ENCODE data around the gene OCA2.

Gene OCA2

GRCh38 chr15:27884726-27885125 is 214.4 kb downstream of the OCA2 start:
- Histone ChIP-seq H3K36me3 (ENCODE audit: insufficient read depth, low read length) (no peaks in the 10 kb centered on the region), H3K27ac (ENCODE audit: low read depth, low read length) (no peak overlapping the region), H3K27me3 (ENCODE audit: insufficient read depth, low read length) (no peaks in the 10 kb centered on the region), H3K9me3 (ENCODE audit: insufficient read depth, low read depth, low read length) (peaks cover 26% of the 10 kb centered on the region), H3K4me3 (ENCODE audit: low read length) (no peak overlapping the region), H3K4me1 (ENCODE audit: insufficient read depth, low read length) (no peaks in the 10 kb centered on the region), H3K9ac (ENCODE audit: low read depth, low read length) (no peak overlapping the region)
- 95% methylated on average over 4 of the region's 4 CpGs for WGBS

- H3K4me3 ChIP-seq (ENCODE audit: low read length), result no peak overlapping the region
- no peaks in the 10 kb centered on the region for H3K9me3 ChIP-seq (ENCODE audit: insufficient read depth, low read depth, low read length)
- 94% methylated on average over 4 of the region's 5 CpGs for WGBS
- H3K27ac ChIP-seq (ENCODE audit: low read depth, low read length), result no peak overlapping the region
- no peak overlapping the region for H3K9ac ChIP-seq (ENCODE audit: low read depth, low read length)
- no peaks in the 10 kb centered on the region for H3K27me3 ChIP-seq (ENCODE audit: insufficient read depth, low read length)
- no peaks in the 10 kb centered on the region for H3K36me3 ChIP-seq (ENCODE audit: insufficient read depth, low read length)
- H3K4me1 ChIP-seq (ENCODE audit: insufficient read depth, low read length), result no peaks in the 10 kb centered on the region
Measured at GRCh38 chr15:27878841-27879240, 220.3 kb downstream of the OCA2 start.

- H3K27me3 ChIP-seq (ENCODE audit: insufficient read depth, low read length), result no peaks in the 10 kb centered on the region
- H3K9ac ChIP-seq (ENCODE audit: low read depth, low read length), result no peak overlapping the region
- no peak overlapping the region for H3K4me3 ChIP-seq (ENCODE audit: low read length)
- H3K27ac ChIP-seq (ENCODE audit: low read depth, low read length), result no peak overlapping the region
- no peaks in the 10 kb centered on the region for H3K36me3 ChIP-seq (ENCODE audit: insufficient read depth, low read length)
- no peaks in the 10 kb centered on the region for H3K4me1 ChIP-seq (ENCODE audit: insufficient read depth, low read length)
- no peaks in the 10 kb centered on the region for H3K9me3 ChIP-seq (ENCODE audit: insufficient read depth, low read depth, low read length)
Measured at GRCh38 chr15:27873828-27874227, 225.3 kb downstream of the OCA2 start.

- no peak overlapping the region for H3K27ac ChIP-seq (ENCODE audit: low read depth, low read length)
- H3K4me3 ChIP-seq (ENCODE audit: low read length), result no peak overlapping the region
- no peaks in the 10 kb centered on the region for H3K27me3 ChIP-seq (ENCODE audit: insufficient read depth, low read length)
- 95% methylated on average over 6 of the region's 7 CpGs for WGBS
- H3K9ac ChIP-seq (ENCODE audit: low read depth, low read length), result no peak overlapping the region
- no peaks in the 10 kb centered on the region for H3K4me1 ChIP-seq (ENCODE audit: insufficient read depth, low read length)
- H3K9me3 ChIP-seq (ENCODE audit: insufficient read depth, low read depth, low read length), result no peaks in the 10 kb centered on the region
- no peaks in the 10 kb centered on the region for H3K36me3 ChIP-seq (ENCODE audit: insufficient read depth, low read length)
Measured at GRCh38 chr15:27873039-27873438, 226.1 kb downstream of the OCA2 start.

- WGBS, result 94% methylated on average over 9 of the region's 9 CpGs
- H3K27me3 ChIP-seq (ENCODE audit: insufficient read depth, low read length), result no peaks in the 10 kb centered on the region
- no peak overlapping the region for H3K27ac ChIP-seq (ENCODE audit: low read depth, low read length)
- no peak overlapping the region for H3K9ac ChIP-seq (ENCODE audit: low read depth, low read length)
- no peaks in the 10 kb centered on the region for H3K36me3 ChIP-seq (ENCODE audit: insufficient read depth, low read length)
- no peaks in the 10 kb centered on the region for H3K4me1 ChIP-seq (ENCODE audit: insufficient read depth, low read length)
- H3K9me3 ChIP-seq (ENCODE audit: insufficient read depth, low read depth, low read length), result no peaks in the 10 kb centered on the region
- no peak overlapping the region for H3K4me3 ChIP-seq (ENCODE audit: low read length)
Measured at GRCh38 chr15:27872355-27872754, 226.8 kb downstream of the OCA2 start.

GRCh38 chr15:27871902-27872260 is 227.2 kb downstream of the OCA2 start:
- Histone ChIP-seq H3K36me3 (ENCODE audit: insufficient read depth, low read length) (no peaks in the 10 kb centered on the region), H3K4me3 (ENCODE audit: low read length) (no peak overlapping the region), H3K9ac (ENCODE audit: low read depth, low read length) (no peak overlapping the region), H3K9me3 (ENCODE audit: insufficient read depth, low read depth, low read length) (no peaks in the 10 kb centered on the region), H3K27me3 (ENCODE audit: insufficient read depth, low read length) (no peaks in the 10 kb centered on the region), H3K27ac (ENCODE audit: low read depth, low read length) (no peak overlapping the region), H3K4me1 (ENCODE audit: insufficient read depth, low read length) (no peaks in the 10 kb centered on the region)
- 95% methylated on average over 5 of the region's 5 CpGs for WGBS

- Histone ChIP-seq H3K36me3 (ENCODE audit: insufficient read depth, low read length) (no peaks in the 10 kb centered on the region), H3K4me1 (ENCODE audit: insufficient read depth, low read length) (no peaks in the 10 kb centered on the region), H3K9me3 (ENCODE audit: insufficient read depth, low read depth, low read length) (no peaks in the 10 kb centered on the region), H3K9ac (ENCODE audit: low read depth, low read length) (no peak overlapping the region), H3K27ac (ENCODE audit: low read depth, low read length) (no peak overlapping the region), H3K27me3 (ENCODE audit: insufficient read depth, low read length) (no peaks in the 10 kb centered on the region), H3K4me3 (ENCODE audit: low read length) (no peak overlapping the region)
- WGBS, result 91% methylated on average over 16 of the region's 16 CpGs
Measured at GRCh38 chr15:27871078-27871901, 227.8 kb downstream of the OCA2 start.

- Histone ChIP-seq H3K9ac (ENCODE audit: low read depth, low read length) (no peak overlapping the region), H3K27ac (ENCODE audit: low read depth, low read length) (no peak overlapping the region)
Measured at GRCh38 chr15:27870320-27870719, 228.8 kb downstream of the OCA2 start.

GRCh38 chr15:27869697-27870281 is 229.3 kb downstream of the OCA2 start:
- H3K27me3 ChIP-seq (ENCODE audit: insufficient read depth, low read length), result no peaks in the 10 kb centered on the region
- no peaks in the 10 kb centered on the region for H3K9me3 ChIP-seq (ENCODE audit: insufficient read depth, low read depth, low read length)
- H3K9ac ChIP-seq (ENCODE audit: low read depth, low read length), result no peak overlapping the region
- no peak overlapping the region for H3K4me3 ChIP-seq (ENCODE audit: low read length)
- no peak overlapping the region for H3K27ac ChIP-seq (ENCODE audit: low read depth, low read length)
- H3K4me1 ChIP-seq (ENCODE audit: insufficient read depth, low read length), result no peaks in the 10 kb centered on the region
- 94% methylated on average over 17 of the region's 17 CpGs for WGBS
- no peaks in the 10 kb centered on the region for H3K36me3 ChIP-seq (ENCODE audit: insufficient read depth, low read length)

More at GRCh38 chr15:27870320-27870719, 228.8 kb downstream of the OCA2 start:
- H3K36me3 ChIP-seq (ENCODE audit: insufficient read depth, low read length), result no peaks in the 10 kb centered on the region
- H3K9me3 ChIP-seq (ENCODE audit: insufficient read depth, low read depth, low read length), result no peaks in the 10 kb centered on the region
- WGBS, result 94% methylated on average over 6 of the region's 6 CpGs
- no peaks in the 10 kb centered on the region for H3K27me3 ChIP-seq (ENCODE audit: insufficient read depth, low read length)
- no peaks in the 10 kb centered on the region for H3K4me1 ChIP-seq (ENCODE audit: insufficient read depth, low read length)
- no peak overlapping the region for H3K4me3 ChIP-seq (ENCODE audit: low read length)

- no peak overlapping the region for H3K9ac ChIP-seq (ENCODE audit: low read depth, low read length)
- H3K27me3 ChIP-seq (ENCODE audit: insufficient read depth, low read length), result no peaks in the 10 kb centered on the region
- no peaks in the 10 kb centered on the region for H3K9me3 ChIP-seq (ENCODE audit: insufficient read depth, low read depth, low read length)
- no peak overlapping the region for H3K4me3 ChIP-seq (ENCODE audit: low read length)
- H3K4me1 ChIP-seq (ENCODE audit: insufficient read depth, low read length), result no peaks in the 10 kb centered on the region
- 85% methylated on average over 10 of the region's 10 CpGs for WGBS
- H3K27ac ChIP-seq (ENCODE audit: low read depth, low read length), result no peak overlapping the region
- H3K36me3 ChIP-seq (ENCODE audit: insufficient read depth, low read length), result no peaks in the 10 kb centered on the region
Measured at GRCh38 chr15:27868828-27869404, 230.2 kb downstream of the OCA2 start.

GRCh38 chr15:27867861-27868260 is 231.3 kb downstream of the OCA2 start:
- WGBS, result 78% methylated on average over 7 of the region's 7 CpGs
- Histone ChIP-seq H3K9me3 (ENCODE audit: insufficient read depth, low read depth, low read length) (no peaks in the 10 kb centered on the region), H3K27ac (ENCODE audit: low read depth, low read length) (no peak overlapping the region), H3K27me3 (ENCODE audit: insufficient read depth, low read length) (no peaks in the 10 kb centered on the region), H3K4me3 (ENCODE audit: low read length) (no peak overlapping the region), H3K4me1 (ENCODE audit: insufficient read depth, low read length) (no peaks in the 10 kb centered on the region), H3K9ac (ENCODE audit: low read depth, low read length) (no peak overlapping the region), H3K36me3 (ENCODE audit: insufficient read depth, low read length) (no peaks in the 10 kb centered on the region)

All from HUES64 (cell line).